ENCODE data around the gene SIAH2.

DNA sequence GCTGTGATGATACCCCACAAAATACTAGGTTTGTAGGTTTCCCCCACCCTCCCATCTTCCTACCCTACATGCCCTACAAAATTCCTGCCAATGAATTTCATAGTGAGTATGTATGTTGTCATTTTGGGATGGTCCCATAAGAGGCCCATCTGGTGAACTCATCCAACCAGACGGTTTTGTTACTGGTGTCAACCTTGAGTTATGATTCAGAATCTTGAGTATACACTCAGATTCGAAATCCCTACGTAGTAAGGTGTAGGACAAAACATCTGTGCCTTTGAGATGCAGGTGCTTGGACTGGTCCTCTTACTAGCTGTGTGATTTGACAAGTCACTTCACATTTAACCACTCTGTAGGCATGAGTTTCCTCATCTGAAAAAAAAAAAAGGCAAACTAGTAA is 3.6 kb downstream of the SIAH2 start:
- TF ChIP-seq, protein P1, sequence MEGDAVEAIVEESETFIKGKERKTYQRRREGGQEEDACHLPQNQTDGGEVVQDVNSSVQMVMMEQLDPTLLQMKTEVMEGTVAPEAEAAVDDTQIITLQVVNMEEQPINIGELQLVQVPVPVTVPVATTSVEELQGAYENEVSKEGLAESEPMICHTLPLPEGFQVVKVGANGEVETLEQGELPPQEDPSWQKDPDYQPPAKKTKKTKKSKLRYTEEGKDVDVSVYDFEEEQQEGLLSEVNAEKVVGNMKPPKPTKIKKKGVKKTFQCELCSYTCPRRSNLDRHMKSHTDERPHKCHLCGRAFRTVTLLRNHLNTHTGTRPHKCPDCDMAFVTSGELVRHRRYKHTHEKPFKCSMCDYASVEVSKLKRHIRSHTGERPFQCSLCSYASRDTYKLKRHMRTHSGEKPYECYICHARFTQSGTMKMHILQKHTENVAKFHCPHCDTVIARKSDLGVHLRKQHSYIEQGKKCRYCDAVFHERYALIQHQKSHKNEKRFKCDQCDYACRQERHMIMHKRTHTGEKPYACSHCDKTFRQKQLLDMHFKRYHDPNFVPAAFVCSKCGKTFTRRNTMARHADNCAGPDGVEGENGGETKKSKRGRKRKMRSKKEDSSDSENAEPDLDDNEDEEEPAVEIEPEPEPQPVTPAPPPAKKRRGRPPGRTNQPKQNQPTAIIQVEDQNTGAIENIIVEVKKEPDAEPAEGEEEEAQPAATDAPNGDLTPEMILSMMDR (IDR thresholded peaks at IDR 0.05): no peak
- TF ChIP-seq EP300 (IDR thresholded peaks at IDR 0.05; ENCODE audit: low read depth): no peak
- no peak for TF ChIP-seq POLR2A (IDR thresholded peaks at IDR 0.05)
- TF ChIP-seq POLR2AphosphoS5 (IDR thresholded peaks at IDR 0.05): no peak

Data from transverse colon (tissue), 4 donors.